GM19397 (cell line): ENCODE data around the gene PTP4A1.
"Not testable (repeated sequence)": the region's sequence is repeated elsewhere in the genome, so short reads cannot be mapped to it uniquely, and the experiment has no call there.

Experiments
- ATAC-seq: cut with Tn5 transposase; IDR thresholded peaks from one replicate; pipeline ENCODE4 v1.9.1; 2021; ENCODE audit warnings: mild to moderate bottlenecking, moderate library complexity; ENCODE audit not compliant: unreplicated experiment

PTP4A1 gene

GRCh38 chr6:63581355-63582013 lies 9.2 kb downstream of the PTP4A1 start:
- ATAC-seq, result no peak

- no peak for ATAC-seq
Observed at GRCh38 chr6:63582579-63583231, 10.4 kb downstream of the PTP4A1 start.

- ATAC-seq, result no peak
Observed at GRCh38 chr6:63584125-63584514, 11.8 kb downstream of the PTP4A1 start.

- no peak for ATAC-seq
Observed at GRCh38 chr6:63584566-63584965, 12.3 kb downstream of the PTP4A1 start.

GRCh38 chr6:63585652-63586051 lies 13.4 kb downstream of the PTP4A1 start:
- not testable (repeated sequence) for ATAC-seq

- no peak for ATAC-seq
Observed at GRCh38 chr6:63589952-63590411, 17.7 kb downstream of the PTP4A1 start.

- no peak for ATAC-seq
Observed at GRCh38 chr6:63592886-63593285, 20.6 kb downstream of the PTP4A1 start.

GRCh38 chr6:63597141-63598048 lies 25.1 kb downstream of the PTP4A1 start:
- ATAC-seq, result no peak

- ATAC-seq, result peak; percentile 100
Observed at GRCh38 chr6:63598049-63599036, 26.1 kb downstream of the PTP4A1 start.

GRCh38 chr6:63599243-63599642 lies 27.0 kb downstream of the PTP4A1 start:
- no peak for ATAC-seq

GRCh38 chr6:63600136-63600535 lies 27.9 kb downstream of the PTP4A1 start:
- no peak for ATAC-seq

- ATAC-seq, result no peak
Observed at GRCh38 chr6:63609231-63609630, 37.0 kb downstream of the PTP4A1 start.

GRCh38 chr6:63610944-63611343 lies 38.7 kb downstream of the PTP4A1 start:
- no peak for ATAC-seq

GRCh38 chr6:63611560-63611959 lies 39.3 kb downstream of the PTP4A1 start:
- ATAC-seq, result no peak

- no peak for ATAC-seq
Observed at GRCh38 chr6:63615590-63615989, 43.3 kb downstream of the PTP4A1 start.
